Measurements from ENCODE around the gene BATF2.

The BATF2 gene

GRCh38 chr11:64970731-64971151 is 26.0 kb downstream of the BATF2 start:
- no peak for DNase-seq (ENCODE audit: low read depth in 2 of 2, low spot score in 1 of 2)

GRCh38 chr11:64969209-64969608 is 27.6 kb downstream of the BATF2 start:
- DNase-seq (ENCODE audit: low read depth in 2 of 2, low spot score in 1 of 2), result no peak

- DNase-seq (ENCODE audit: low read depth in 2 of 2, low spot score in 1 of 2), result no peak
Observed at GRCh38 chr11:64967375-64967774, 29.4 kb downstream of the BATF2 start.

GRCh38 chr11:64963072-64963631 is 33.6 kb downstream of the BATF2 start:
- DNase-seq (ENCODE audit: low read depth in 2 of 2, low spot score in 1 of 2), result no peak

GRCh38 chr11:64960719-64961118 is 36.1 kb downstream of the BATF2 start:
- no peak for DNase-seq (ENCODE audit: low read depth in 2 of 2, low spot score in 1 of 2)

- no peak for DNase-seq (ENCODE audit: low read depth in 2 of 2, low spot score in 1 of 2)
Observed at GRCh38 chr11:64959498-64959897, 37.3 kb downstream of the BATF2 start.

- no peak for DNase-seq (ENCODE audit: low read depth in 2 of 2, low spot score in 1 of 2)
Observed at GRCh38 chr11:64954201-64954600, 42.6 kb downstream of the BATF2 start.

- no peak for DNase-seq (ENCODE audit: low read depth in 2 of 2, low spot score in 1 of 2)
Observed at GRCh38 chr11:64951529-64951928, 45.2 kb downstream of the BATF2 start.

GRCh38 chr11:64947208-64947814 is 49.5 kb downstream of the BATF2 start:
- no peak for DNase-seq (ENCODE audit: low read depth in 2 of 2, low spot score in 1 of 2)
